GM13977 (cell line): ENCODE measurements around the gene GRAMD1C.

Source experiments
- DNase-seq: peaks from one replicate; pipeline ENCODE4 v3.0.0; 2012; ENCODE audit warnings: low spot score
- CTCF ChIP-seq: IDR thresholded peaks from 2 replicates; pipeline ENCODE4 v1.5.1; 2012; ENCODE audit warnings: mild to moderate bottlenecking, control low read depth; ENCODE audit not compliant: insufficient read depth; ENCODE audit errors: extremely low read depth, missing control alignments
- in situ Hi-C: fragments of 300-500 bp; cut with MboI; formaldehyde crosslinking; loops from one replicate; pipeline ENCODE4 v1.12.0; 2022; ENCODE audit warnings: low sequenced_read_pairs, low pct_unique_long_range_greater_than_20kb, mixed read lengths, inconsistent platforms; ENCODE audit not compliant: unreplicated experiment

GRAMD1C gene

GRCh38 chr3:113953677-113954076 lies 115.1 kb downstream of the GRAMD1C start:
- no peak for TF ChIP-seq CTCF
- in situ Hi-C loops, result no loop called here
- no peak for DNase-seq

GRCh38 chr3:113954091-113954685 lies 115.6 kb downstream of the GRAMD1C start:
- DNase-seq, result no peak
- in situ Hi-C loops, result no loop called here
- TF ChIP-seq CTCF, result no peak

DNA sequence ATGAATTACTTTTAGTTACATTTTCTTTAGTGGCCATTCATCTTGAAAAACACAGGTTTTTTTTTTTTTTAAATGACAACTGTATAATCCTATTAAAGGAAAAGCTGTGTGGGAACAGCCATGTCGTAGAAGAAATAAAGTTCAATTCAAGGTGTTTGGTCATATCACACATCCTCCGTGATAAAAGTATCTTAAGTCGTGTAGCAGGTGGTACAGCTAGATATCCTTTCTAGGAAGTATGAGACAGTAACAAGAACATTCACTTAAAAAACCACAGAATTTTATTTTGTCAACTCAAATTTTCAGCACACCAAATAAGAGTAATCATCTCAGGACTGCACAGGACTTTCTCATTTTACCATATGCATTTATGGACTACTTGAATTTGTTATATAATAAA lies 125.3 kb downstream of the GRAMD1C start:
- DNase-seq, result no peak
- in situ Hi-C loops, result no loop called here
- no peak for TF ChIP-seq CTCF

GRCh38 chr3:113966172-113966571 lies 127.6 kb downstream of the GRAMD1C start:
- in situ Hi-C loops, result no loop called here
- TF ChIP-seq CTCF, result no peak
- no peak for DNase-seq

- no peak for TF ChIP-seq CTCF
- DNase-seq, result no peak
- in situ Hi-C loops, result no loop called here
Observed at GRCh38 chr3:113968986-113969385, 130.4 kb downstream of the GRAMD1C start.

DNA sequence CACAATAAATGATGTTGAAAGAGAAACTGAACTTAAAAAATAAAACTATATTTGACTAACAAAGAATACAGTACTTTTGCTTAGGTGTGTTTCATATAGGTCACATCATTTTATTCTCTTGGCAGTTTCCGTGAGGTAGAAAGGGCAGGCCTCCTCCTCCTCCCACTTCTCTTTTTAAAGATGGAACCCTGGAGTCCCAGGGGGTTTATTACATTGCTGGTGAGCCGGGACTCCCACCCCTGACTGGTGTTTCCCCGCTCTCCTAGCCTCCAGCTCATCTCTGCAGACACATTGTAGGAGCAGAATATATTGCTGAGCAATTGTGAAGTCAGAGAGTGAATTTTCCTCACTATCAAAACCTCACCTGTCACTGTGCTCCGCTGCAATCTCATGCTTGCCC lies 139.2 kb downstream of the GRAMD1C start:
- in situ Hi-C loops, result no loop called here
- DNase-seq, result no peak
- no peak for TF ChIP-seq CTCF

GRCh38 chr3:113979916-113980315 lies 141.3 kb downstream of the GRAMD1C start:
- no peak for TF ChIP-seq CTCF
- no peak for DNase-seq
- in situ Hi-C loops, result no loop called here
